ENCODE measurements around the gene EML5. TPM values are rescaled to one million over a fixed set of nuclear protein-coding genes. Genes with fewer than 3 reads are reported as not detected.

EML5 gene
- total RNA-seq, 1 donor from 2014 or later: 0.36 TPM

DNA sequence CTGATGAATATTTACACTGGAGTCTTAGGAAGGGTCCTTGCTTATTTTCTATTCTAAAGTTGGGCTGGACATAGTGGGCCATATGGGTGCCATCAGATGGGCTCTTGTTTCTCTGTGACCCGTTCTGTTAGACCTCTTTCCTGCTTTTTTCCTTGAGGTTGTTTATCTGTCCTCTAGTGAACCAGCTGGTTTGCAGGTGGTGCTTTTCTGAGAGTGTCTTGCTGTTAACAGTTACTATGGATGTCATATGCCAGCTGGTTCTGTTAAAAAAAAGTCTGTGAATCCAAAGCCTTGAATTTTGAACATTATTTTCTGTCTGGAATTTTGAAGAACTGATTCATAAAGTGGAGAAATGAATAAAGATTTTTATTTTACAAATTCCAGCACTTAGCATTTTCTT is 200.7 kb downstream of the EML5 start:
- TF ChIP-seq, protein P1, sequence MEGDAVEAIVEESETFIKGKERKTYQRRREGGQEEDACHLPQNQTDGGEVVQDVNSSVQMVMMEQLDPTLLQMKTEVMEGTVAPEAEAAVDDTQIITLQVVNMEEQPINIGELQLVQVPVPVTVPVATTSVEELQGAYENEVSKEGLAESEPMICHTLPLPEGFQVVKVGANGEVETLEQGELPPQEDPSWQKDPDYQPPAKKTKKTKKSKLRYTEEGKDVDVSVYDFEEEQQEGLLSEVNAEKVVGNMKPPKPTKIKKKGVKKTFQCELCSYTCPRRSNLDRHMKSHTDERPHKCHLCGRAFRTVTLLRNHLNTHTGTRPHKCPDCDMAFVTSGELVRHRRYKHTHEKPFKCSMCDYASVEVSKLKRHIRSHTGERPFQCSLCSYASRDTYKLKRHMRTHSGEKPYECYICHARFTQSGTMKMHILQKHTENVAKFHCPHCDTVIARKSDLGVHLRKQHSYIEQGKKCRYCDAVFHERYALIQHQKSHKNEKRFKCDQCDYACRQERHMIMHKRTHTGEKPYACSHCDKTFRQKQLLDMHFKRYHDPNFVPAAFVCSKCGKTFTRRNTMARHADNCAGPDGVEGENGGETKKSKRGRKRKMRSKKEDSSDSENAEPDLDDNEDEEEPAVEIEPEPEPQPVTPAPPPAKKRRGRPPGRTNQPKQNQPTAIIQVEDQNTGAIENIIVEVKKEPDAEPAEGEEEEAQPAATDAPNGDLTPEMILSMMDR (IDR thresholded peaks at IDR 0.05; ENCODE audit: borderline replicate concordance): no peak
- Histone ChIP-seq H3K27me3 (ENCODE audit: low read depth) (no peaks in the 10 kb centered on the region), H3K27ac (replicated peaks) (no peak overlapping the region), H3K4me1 (no peaks in the 10 kb centered on the region), H3K4me3 (no peak overlapping the region), H3K9me3 (replicated peaks) (no peaks in the 10 kb centered on the region), H3K36me3 (peaks cover 52% of the 10 kb centered on the region)
- DNase-seq: no peak
- intact Hi-C loops (cut with micrococcal nuclease): no loop called here

DNA sequence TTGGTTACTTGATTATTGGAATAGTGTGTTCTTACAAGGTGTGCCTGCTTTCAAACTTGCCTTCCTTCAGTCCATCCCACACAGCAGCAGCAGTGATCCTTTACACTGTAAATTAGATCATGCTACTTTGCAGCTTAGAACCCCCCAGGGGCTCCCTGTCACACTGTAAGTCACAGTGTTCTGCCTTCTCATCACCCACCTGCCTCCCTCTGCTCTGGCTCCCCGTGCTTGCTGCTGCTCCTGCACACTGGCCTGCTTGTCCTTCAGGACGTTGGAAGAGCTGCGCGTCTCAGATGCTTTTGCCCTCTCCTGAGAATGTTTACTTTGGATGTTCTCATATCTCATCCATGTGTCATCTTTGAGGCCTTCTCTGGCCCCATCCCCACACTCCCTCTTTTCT is 202.6 kb downstream of the EML5 start:
- Histone ChIP-seq H3K36me3 (peaks cover 62% of the 10 kb centered on the region), H3K4me3 (no peak overlapping the region), H3K4me1 (no peaks in the 10 kb centered on the region), H3K27ac (replicated peaks) (no peak overlapping the region), H3K27me3 (ENCODE audit: low read depth) (no peaks in the 10 kb centered on the region), H3K9me3 (replicated peaks) (no peaks in the 10 kb centered on the region)
- intact Hi-C loops (cut with micrococcal nuclease): no loop called here
- DNase-seq: no peak
- TF ChIP-seq, protein P1 (IDR thresholded peaks at IDR 0.05; ENCODE audit: borderline replicate concordance): no peak

DNA sequence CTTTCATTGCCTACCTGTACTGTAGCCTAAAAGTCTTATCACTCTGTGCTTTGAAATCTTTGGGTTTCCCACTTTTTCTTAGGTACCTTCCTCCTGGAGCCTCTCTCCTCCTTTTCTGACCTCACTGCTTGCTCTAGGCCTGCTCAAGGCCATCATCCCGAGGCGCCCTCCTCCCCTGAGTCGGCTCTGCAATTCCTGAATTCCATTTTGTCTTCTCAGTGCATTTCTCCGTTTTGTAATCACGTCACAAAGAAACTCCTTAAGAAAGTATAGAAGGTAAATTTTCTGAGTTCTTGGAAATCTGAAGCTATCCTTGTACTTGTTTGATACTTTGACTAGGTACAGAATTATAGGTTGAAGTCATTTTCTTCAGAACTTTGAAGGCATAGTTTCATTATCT is 204.7 kb downstream of the EML5 start:
- Histone ChIP-seq H3K4me3 (no peak overlapping the region), H3K27ac (replicated peaks) (no peak overlapping the region), H3K9me3 (replicated peaks) (no peaks in the 10 kb centered on the region), H3K4me1 (peaks cover 6% of the 10 kb centered on the region), H3K27me3 (ENCODE audit: low read depth) (no peaks in the 10 kb centered on the region), H3K36me3 (peaks cover 70% of the 10 kb centered on the region)
- TF ChIP-seq, protein P1 (IDR thresholded peaks at IDR 0.05; ENCODE audit: borderline replicate concordance): no peak
- intact Hi-C loops (cut with micrococcal nuclease): no loop called here
- DNase-seq: no peak

DNA sequence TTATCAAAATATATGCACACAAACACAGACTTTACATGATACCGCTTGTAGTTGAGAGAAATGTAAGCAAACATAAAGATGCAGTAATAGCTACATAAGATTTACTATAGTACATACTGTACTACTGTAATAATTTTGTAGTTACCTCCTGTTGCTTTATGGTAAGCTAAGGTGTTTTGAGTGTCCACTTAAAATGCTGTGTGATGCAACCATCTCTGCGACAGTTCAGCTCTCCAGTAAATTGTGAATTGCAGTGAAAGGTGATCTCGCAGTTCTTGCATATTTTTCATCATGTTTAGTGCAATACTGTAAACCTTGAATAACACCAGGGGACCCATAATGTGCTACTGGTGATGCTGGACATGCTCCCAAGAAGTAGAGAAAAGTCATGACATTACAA is 208.3 kb downstream of the EML5 start:
- TF ChIP-seq, protein P1 (IDR thresholded peaks at IDR 0.05; ENCODE audit: borderline replicate concordance): no peak
- Histone ChIP-seq H3K4me3 (no peak overlapping the region), H3K9me3 (replicated peaks) (no peaks in the 10 kb centered on the region), H3K27ac (replicated peaks) (no peak overlapping the region), H3K27me3 (ENCODE audit: low read depth) (no peaks in the 10 kb centered on the region), H3K4me1 (peaks cover 6% of the 10 kb centered on the region), H3K36me3 (peaks cover 82% of the 10 kb centered on the region)
- intact Hi-C loops (cut with micrococcal nuclease): no loop called here
- no peak for DNase-seq

DNA sequence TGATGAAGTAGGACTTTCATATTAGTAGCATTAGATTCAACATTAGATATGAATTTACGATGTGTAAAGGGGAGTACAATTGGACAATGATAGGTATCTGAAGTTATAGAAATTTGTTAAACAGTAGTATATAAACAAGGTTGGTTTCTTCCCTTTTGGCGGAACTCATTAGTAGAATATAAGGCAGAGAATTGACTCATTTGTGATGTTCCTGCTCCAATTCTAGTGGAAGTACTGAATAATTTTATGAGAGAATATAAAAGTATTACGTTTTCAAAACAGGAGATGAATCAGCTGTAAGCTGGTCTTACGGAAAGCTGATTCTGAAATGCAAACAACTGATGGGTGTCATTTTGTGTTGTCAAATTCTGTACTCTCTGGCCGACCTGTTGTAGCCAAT is 216.5 kb downstream of the EML5 start:
- H3K9me3 ChIP-seq (replicated peaks): no peaks in the 10 kb centered on the region
- H3K36me3 ChIP-seq: peaks cover 97% of the 10 kb centered on the region
- no peak overlapping the region for H3K27ac ChIP-seq (replicated peaks)
- TF ChIP-seq, protein P1 (IDR thresholded peaks at IDR 0.05; ENCODE audit: borderline replicate concordance): no peak
- H3K27me3 ChIP-seq (ENCODE audit: low read depth): no peaks in the 10 kb centered on the region
- intact Hi-C loops (cut with micrococcal nuclease): no loop called here
- DNase-seq: no peak
- no peak overlapping the region for H3K4me3 ChIP-seq
- no peaks in the 10 kb centered on the region for H3K4me1 ChIP-seq

DNA sequence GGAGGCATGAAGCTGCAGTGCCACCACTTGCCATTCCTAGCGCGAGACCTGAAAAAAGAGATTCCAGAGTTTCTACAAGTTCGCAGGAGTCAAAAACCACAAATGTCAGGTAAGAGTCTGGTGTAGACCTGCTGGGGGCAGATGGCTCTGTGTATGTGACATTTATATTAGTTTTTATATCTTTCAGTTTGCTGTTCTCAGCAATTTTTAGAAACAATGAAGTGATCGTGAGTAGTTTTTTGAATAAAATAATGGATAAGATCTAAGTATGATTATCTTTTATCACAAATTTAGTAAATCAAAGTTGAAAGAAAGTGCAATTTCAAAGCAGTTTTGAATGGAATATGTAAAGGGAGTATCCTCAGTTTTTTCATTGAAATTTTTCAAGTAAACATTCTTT is 220.6 kb downstream of the EML5 start:
- DNase-seq: no peak
- Histone ChIP-seq H3K27ac (replicated peaks) (no peak overlapping the region), H3K27me3 (ENCODE audit: low read depth) (no peaks in the 10 kb centered on the region), H3K4me3 (no peak overlapping the region), H3K9me3 (replicated peaks) (no peaks in the 10 kb centered on the region), H3K36me3 (peaks cover 94% of the 10 kb centered on the region), H3K4me1 (no peaks in the 10 kb centered on the region)
- intact Hi-C loops (cut with micrococcal nuclease): no loop called here
- TF ChIP-seq, protein P1 (IDR thresholded peaks at IDR 0.05; ENCODE audit: borderline replicate concordance): no peak
